CD8-positive, alpha-beta memory T cell (primary cell): ENCODE measurements around the gene PXN. TPM values are rescaled to one million over a fixed set of nuclear protein-coding genes. Genes with fewer than 3 reads are reported as not detected.
"Not testable (repeated sequence)": the region's sequence is repeated elsewhere in the genome, so short reads cannot be mapped to it uniquely, and the experiment has no call there.

ENCODE experiments used
- CTCF ChIA-PET: fragments of 350-600 bp; sonication (Branson Sonifier 250); formaldehyde crosslinking; loops from one replicate; lab custom pipeline; 2021; ENCODE audit warnings: antibody characterized with exemption; lab: Charles Lee
- POLR2A ChIA-PET: fragments of 350-600 bp; sonication (Branson Sonifier 250); formaldehyde crosslinking; loops from one replicate; lab custom pipeline; 2021; ENCODE audit warnings: antibody characterized with exemption; lab: Charles Lee
- DNase-seq, 5 donors: peaks; one replicate each; pipeline versions ENCODE4 v3.0.0 to v3.0.0-alpha.2; 2020 to 2022; ENCODE audit warnings: mixed read lengths in 1 of 5
- H3K27ac ChIP-seq: one replicate; pipeline ENCODE4 v1.7.0; 2013; ENCODE audit warnings: low read depth, mild to moderate bottlenecking, low read length, moderate library complexity
- H3K27me3 ChIP-seq: 2 replicates; pipeline ENCODE4 v1.7.0; 2013; ENCODE audit warnings: low read length, mild to moderate bottlenecking; ENCODE audit not compliant: insufficient read depth, poor library complexity, severe bottlenecking
- H3K36me3 ChIP-seq: 2 replicates; pipeline ENCODE4 v1.7.0; 2013; ENCODE audit warnings: mild to moderate bottlenecking, low read length, moderate library complexity; ENCODE audit not compliant: insufficient read depth
- H3K4me1 ChIP-seq: 2 replicates; pipeline ENCODE4 v1.7.0; 2013; ENCODE audit warnings: mild to moderate bottlenecking, low read length, moderate library complexity; ENCODE audit not compliant: insufficient read depth
- H3K4me3 ChIP-seq: 2 replicates; pipeline ENCODE4 v1.7.0; 2013; ENCODE audit warnings: mild to moderate bottlenecking, low read length
- H3K9me3 ChIP-seq: 2 replicates; pipeline ENCODE4 v1.7.0; 2013; ENCODE audit warnings: mild to moderate bottlenecking, low read length
- H3K27ac Mint-ChIP-seq, 8 donors: one replicate each; pipeline ENCODE4 v1.8.0; 2020 to 2021; ENCODE audit warnings: mixed read lengths in 8 of 8, mild to moderate bottlenecking in 6 of 8, inconsistent platforms in 3 of 8, moderate library complexity in 3 of 8
- H3K27me3 Mint-ChIP-seq, 2 donors: one replicate each; pipeline ENCODE4 v1.8.0; 2020 to 2021; ENCODE audit warnings: mixed read lengths in 2 of 2, mild to moderate bottlenecking in 1 of 2, moderate library complexity in 1 of 2
- H3K36me3 Mint-ChIP-seq, 3 donors: one replicate each; pipeline ENCODE4 v1.8.0; 2020 to 2021; ENCODE audit warnings: mixed read lengths in 3 of 3, inconsistent platforms in 1 of 3, mild to moderate bottlenecking in 1 of 3
- H3K4me1 Mint-ChIP-seq, 3 donors: one replicate each; pipeline ENCODE4 v1.8.0; 2020 to 2021; ENCODE audit warnings: mixed read lengths in 3 of 3, inconsistent platforms in 1 of 3, mild to moderate bottlenecking in 1 of 3
- H3K4me3 Mint-ChIP-seq, 7 donors: one replicate each; pipeline ENCODE4 v1.8.0; 2020 to 2021; ENCODE audit warnings: mixed read lengths in 7 of 7, mild to moderate bottlenecking in 6 of 7, moderate library complexity in 4 of 7, inconsistent platforms in 2 of 7
- H3K9me3 Mint-ChIP-seq, 5 donors: one replicate each; pipeline ENCODE4 v1.8.0; 2020 to 2022; ENCODE audit warnings: mixed read lengths in 5 of 5, mild to moderate bottlenecking in 3 of 5, moderate library complexity in 2 of 5, inconsistent platforms in 1 of 5
- polyA plus RNA-seq: library from polyadenylated mRNA; unstranded; fragments of 300-500 nt; fragmentation: Illumina TruSeq; gene quantifications from one replicate; pipeline ENCODE4 v1.2.3, GENCODE V29; 2021
- total RNA-seq, 2 experiments: library from RNA; stranded (reverse); gene quantifications; one replicate each; pipeline ENCODE4 v1.2.3, GENCODE V29; 2021

The PXN gene
- total and polyA plus RNA-seq, 3 experiments from 2014 or later = 33.7 to 146 (median 35.9) TPM

DNA sequence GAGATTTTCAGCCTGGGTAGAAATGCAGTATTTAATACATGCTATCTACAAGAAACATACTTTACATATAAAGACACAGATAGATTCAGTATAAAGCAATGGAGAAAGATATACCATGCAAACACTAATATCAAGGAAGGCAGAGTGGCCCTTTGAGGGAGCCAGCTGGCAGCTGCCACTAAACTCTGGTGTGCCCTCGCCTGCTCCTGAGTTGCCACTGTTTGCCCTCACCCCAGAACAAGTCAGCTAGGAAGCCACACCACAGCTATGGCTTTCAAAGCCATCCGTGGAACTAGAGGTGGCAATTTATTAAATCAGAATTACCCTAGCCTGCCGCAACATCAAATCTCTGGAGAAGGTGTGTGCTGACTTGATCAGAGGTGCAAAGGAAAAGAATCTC lies 18.3 kb downstream of the PXN start:
- no peaks in the 10 kb centered on the region for H3K27me3 Mint-ChIP-seq
- CTCF ChIA-PET = interaction anchor here (0.6 to 34.4 kb wide), 3 partner anchors 17 to 222 kb away, joined by 3 to 727 read pairs (median 146); partner anchors contain the start of gene PXN
- POLR2A ChIA-PET = interaction anchor here (0.5 to 9.5 kb wide), 2 partner anchors 16 to 632 kb away, joined by 4 to 96 read pairs; partner anchors contain the start of gene PXN
- peaks cover 79% of the 10 kb centered on the region for H3K4me1 ChIP-seq
- H3K9me3 Mint-ChIP-seq = no peaks in the 10 kb centered on the region
- peaks cover 71 to 84% (median 84%) of the 10 kb centered on the region in 3 donors for H3K4me1 Mint-ChIP-seq
- no peaks in the 10 kb centered on the region for H3K27me3 ChIP-seq
- DNase-seq = no peak
- H3K27ac ChIP-seq = no peak overlapping the region
- peaks cover 0 to 27% (median 14%) of the 10 kb centered on the region in 3 donors for H3K36me3 Mint-ChIP-seq
- H3K27ac Mint-ChIP-seq = peak overlapping the region; percentile 31 to 90 (median 70)
- H3K36me3 ChIP-seq = peaks cover 3% of the 10 kb centered on the region
- no peak overlapping the region for H3K4me3 ChIP-seq
- no peaks in the 10 kb centered on the region for H3K9me3 ChIP-seq
- H3K4me3 Mint-ChIP-seq = peak overlapping the region; percentile 5 to 80 (median 36)

GRCh38 chr12:120246705-120247104 lies 18.8 kb downstream of the PXN start:
- H3K36me3 Mint-ChIP-seq = peaks cover 0 to 30% (median 16%) of the 10 kb centered on the region in 3 donors
- peak overlapping the region in 2 of 7 donors; percentile 39 to 80 for H3K4me3 Mint-ChIP-seq

GRCh38 chr12:120242971-120243699 lies 22.4 kb downstream of the PXN start:
- CTCF ChIA-PET = interaction anchor here (1.4 to 34.4 kb wide), 3 partner anchors 14 to 21 kb away, joined by 4 to 727 read pairs (median 120); partner anchors contain the start of gene PXN
- peaks cover 0 to 39% (median 17%) of the 10 kb centered on the region in 3 donors for H3K36me3 Mint-ChIP-seq
- peak overlapping the region in 7 of 8 donors; percentile 9 to 76 (median 64) for H3K27ac Mint-ChIP-seq
- H3K27me3 Mint-ChIP-seq = no peaks in the 10 kb centered on the region
- H3K4me1 ChIP-seq = peaks cover 78% of the 10 kb centered on the region
- peak overlapping the region in 4 of 7 donors; percentile 9 to 38 (median 24) for H3K4me3 Mint-ChIP-seq
- peaks cover 65 to 78% (median 78%) of the 10 kb centered on the region in 3 donors for H3K4me1 Mint-ChIP-seq
- H3K27ac ChIP-seq = no peak overlapping the region
- H3K27me3 ChIP-seq = no peaks in the 10 kb centered on the region
- H3K36me3 ChIP-seq = no peaks in the 10 kb centered on the region
- POLR2A ChIA-PET = interaction anchor here (0.6 to 1.2 kb wide), 2 partner anchors 10 to 19 kb away, joined by 3 to 4 read pairs; no protein-coding TSS in a partner anchor
- DNase-seq = no peak
- no peaks in the 10 kb centered on the region for H3K9me3 ChIP-seq
- H3K4me3 ChIP-seq = no peak overlapping the region
- H3K9me3 Mint-ChIP-seq = no peaks in the 10 kb centered on the region

More at GRCh38 chr12:120246705-120247104, 18.8 kb downstream of the PXN start:
- not testable (repeated sequence) for H3K9me3 Mint-ChIP-seq, DNase-seq, H3K9me3 ChIP-seq, H3K27ac ChIP-seq, H3K27me3 ChIP-seq, H3K4me3 ChIP-seq, H3K27me3 Mint-ChIP-seq, H3K36me3 ChIP-seq
- Mint-ChIP-seq H3K4me1 (peaks cover 70 to 84% (median 84%) of the 10 kb centered on the region in 3 donors), H3K27ac (peak overlapping the region in 1 of 8 donors; percentile 31)
- peaks cover 80% of the 10 kb centered on the region for H3K4me1 ChIP-seq
- ChIA-PET POLR2A (interaction anchor here (9.5 kb wide), 1 partner anchor 17 kb away, joined by 96 read pairs; the partner anchor contains the start of gene PXN), CTCF (interaction anchor here (0.6 to 34.4 kb wide), 3 partner anchors 18 to 222 kb away, joined by 3 to 727 read pairs (median 146); partner anchors contain the start of gene PXN)

GRCh38 chr12:120242275-120242799 lies 23.2 kb downstream of the PXN start:
- no peak for DNase-seq
- Mint-ChIP-seq H3K36me3 (peaks cover 0 to 37% (median 17%) of the 10 kb centered on the region in 3 donors), H3K4me1 (peaks cover 66 to 78% (median 78%) of the 10 kb centered on the region in 3 donors), H3K9me3 (no peaks in the 10 kb centered on the region), H3K27ac (peak overlapping the region in 3 of 8 donors; percentile 33 to 85 (median 46)), H3K27me3 (no peaks in the 10 kb centered on the region), H3K4me3 (no peak overlapping the region)
- no peak overlapping the region for H3K4me3 ChIP-seq
- H3K27ac ChIP-seq = no peak overlapping the region
- H3K27me3 ChIP-seq = no peaks in the 10 kb centered on the region
- H3K9me3 ChIP-seq = no peaks in the 10 kb centered on the region
- ChIA-PET CTCF (interaction anchor here (12.5 to 34.4 kb wide), 2 partner anchors 17 to 22 kb away, joined by 120 to 727 read pairs; partner anchors contain the start of gene PXN), POLR2A (no interaction called here)
- H3K4me1 ChIP-seq = peaks cover 78% of the 10 kb centered on the region
- H3K36me3 ChIP-seq = no peaks in the 10 kb centered on the region

- Histone ChIP-seq H3K27me3 (no peaks in the 10 kb centered on the region), H3K4me3 (no peak overlapping the region), H3K9me3 (no peaks in the 10 kb centered on the region), H3K36me3 (no peaks in the 10 kb centered on the region), H3K4me1 (peaks cover 78% of the 10 kb centered on the region), H3K27ac (no peak overlapping the region)
- Mint-ChIP-seq H3K36me3 (peaks cover 0 to 36% (median 17%) of the 10 kb centered on the region in 3 donors), H3K27me3 (no peaks in the 10 kb centered on the region), H3K4me1 (peaks cover 65 to 79% (median 75%) of the 10 kb centered on the region in 3 donors), H3K4me3 (peak overlapping the region in 4 of 7 donors; percentile 23 to 82 (median 38)), H3K27ac (peak overlapping the region in 6 of 8 donors; percentile 27 to 86 (median 51)), H3K9me3 (no peaks in the 10 kb centered on the region)
- CTCF ChIA-PET = interaction anchor here (2.8 to 34.4 kb wide), 3 partner anchors 13 to 23 kb away, joined by 6 to 727 read pairs (median 120); partner anchors contain the start of gene PXN
- POLR2A ChIA-PET = interaction anchor here (1.3 kb wide), 1 partner anchor 8 kb away, joined by 3 read pairs; no protein-coding TSS in a partner anchor
- no peak for DNase-seq
These were observed 23.8 kb downstream of the PXN start for GRCh38 chr12:120241561-120242274.

GRCh38 chr12:120240495-120240833 lies 25.1 kb downstream of the PXN start:
- peaks cover 0 to 35% (median 14%) of the 10 kb centered on the region in 3 donors for H3K36me3 Mint-ChIP-seq
- no peak overlapping the region for H3K4me3 ChIP-seq
- ChIA-PET CTCF (interaction anchor here (1.3 to 12.5 kb wide), 6 partner anchors 8 to 24 kb away, joined by 3 to 120 read pairs (median 8); partner anchors contain the start of gene PXN), POLR2A (interaction anchor here (0.9 kb wide), 1 partner anchor 25 kb away, joined by 3 read pairs; the partner anchor contains the start of gene PXN)
- peak overlapping the region in 2 of 7 donors; percentile 22 to 68 for H3K4me3 Mint-ChIP-seq
- no peak for DNase-seq
- H3K4me1 ChIP-seq = peaks cover 86% of the 10 kb centered on the region
- H3K36me3 ChIP-seq = no peaks in the 10 kb centered on the region
- no peaks in the 10 kb centered on the region for H3K9me3 Mint-ChIP-seq
- no peaks in the 10 kb centered on the region for H3K27me3 ChIP-seq
- H3K4me1 Mint-ChIP-seq = peaks cover 69 to 83% (median 79%) of the 10 kb centered on the region in 3 donors
- no peak overlapping the region for H3K27ac ChIP-seq
- H3K9me3 ChIP-seq = no peaks in the 10 kb centered on the region
- no peaks in the 10 kb centered on the region for H3K27me3 Mint-ChIP-seq
- H3K27ac Mint-ChIP-seq = peak overlapping the region in 4 of 8 donors; percentile 66 to 82 (median 76)
